Kidney glomerular epithelial cell (primary cell): Measurements from ENCODE around the gene SH3PXD2A.

Experiments
- DNase-seq: peaks from one replicate; lab custom pipeline; 2025; lab: John Stamatoyannopoulos, UW

Gene SH3PXD2A

DNA sequence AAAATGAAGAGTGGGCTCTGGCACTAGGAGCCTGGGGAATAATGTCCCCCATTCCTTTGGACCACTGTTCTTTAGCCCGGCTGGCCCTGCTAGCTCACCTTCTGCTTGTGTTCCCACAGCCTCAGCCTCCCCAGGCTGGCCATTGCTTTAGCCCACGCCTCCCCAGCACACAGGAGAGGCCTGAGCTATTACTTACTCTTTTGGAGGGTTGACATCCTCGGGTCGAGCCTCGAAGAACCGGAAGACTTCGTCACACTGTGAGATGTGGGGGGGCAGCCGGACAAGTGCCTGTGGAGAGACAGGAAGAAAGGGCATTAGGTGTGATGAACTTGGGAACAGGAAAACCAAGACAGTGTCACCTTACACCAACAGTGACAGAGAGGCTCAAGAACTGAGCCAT is 131.3 kb downstream of the SH3PXD2A start:
- no peak for DNase-seq

DNA sequence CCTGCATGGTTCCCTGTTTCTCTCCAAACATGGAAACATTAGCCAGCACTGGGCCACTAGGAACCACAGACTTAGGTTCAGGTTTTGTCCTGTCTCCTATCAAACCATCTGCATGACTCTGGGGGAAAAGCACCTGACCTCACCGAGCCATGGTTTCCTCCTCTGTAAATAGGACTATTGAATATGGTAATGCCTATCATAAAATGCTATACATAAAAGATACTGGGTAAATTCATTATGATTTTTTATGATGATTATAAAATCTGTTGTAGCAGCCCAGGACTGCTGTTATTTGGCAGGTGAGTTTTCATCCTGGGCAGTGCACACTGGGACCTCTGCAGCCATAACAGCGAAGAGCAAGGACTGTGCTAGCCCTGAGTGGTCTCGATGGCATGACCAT is 131.8 kb downstream of the SH3PXD2A start:
- DNase-seq, result no peak

DNA sequence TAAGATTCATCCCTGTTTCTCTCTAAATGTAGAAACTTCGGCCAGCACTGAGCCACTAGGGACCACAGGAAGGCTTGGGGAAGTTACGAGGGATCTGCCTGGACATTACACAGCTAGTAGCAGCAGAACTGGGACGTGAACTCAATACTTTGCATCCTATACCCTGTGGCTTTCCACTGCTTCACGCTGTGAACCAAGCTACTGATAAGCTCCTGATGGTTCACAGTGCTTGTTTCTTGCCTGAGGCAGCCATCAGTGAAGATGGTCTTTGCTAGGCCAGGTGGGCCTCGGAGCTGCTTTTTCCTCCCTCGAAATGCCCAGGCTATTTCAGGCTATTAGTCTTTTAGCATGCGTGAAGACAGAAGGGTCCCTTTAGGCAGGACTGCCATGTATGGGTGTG is 132.7 kb downstream of the SH3PXD2A start:
- DNase-seq, result no peak

DNA sequence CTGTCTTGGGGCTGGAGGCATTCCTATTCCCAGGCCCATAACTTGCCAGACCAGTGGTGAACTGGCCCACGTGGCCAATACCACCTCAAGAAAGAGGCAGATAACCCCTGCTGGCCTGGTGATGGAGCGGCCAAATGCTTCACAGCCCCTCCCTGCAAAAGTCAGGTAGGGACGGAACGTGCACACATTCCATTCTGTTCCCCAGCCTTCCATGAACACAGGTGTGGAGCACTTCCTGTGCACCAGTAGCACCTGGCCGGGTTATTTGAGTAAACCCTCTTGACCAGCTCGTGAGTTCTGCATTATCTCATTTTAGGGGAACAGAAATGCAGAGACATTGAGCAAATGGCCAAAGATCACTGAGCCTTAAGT is 134.4 kb downstream of the SH3PXD2A start:
- DNase-seq, result no peak

DNA sequence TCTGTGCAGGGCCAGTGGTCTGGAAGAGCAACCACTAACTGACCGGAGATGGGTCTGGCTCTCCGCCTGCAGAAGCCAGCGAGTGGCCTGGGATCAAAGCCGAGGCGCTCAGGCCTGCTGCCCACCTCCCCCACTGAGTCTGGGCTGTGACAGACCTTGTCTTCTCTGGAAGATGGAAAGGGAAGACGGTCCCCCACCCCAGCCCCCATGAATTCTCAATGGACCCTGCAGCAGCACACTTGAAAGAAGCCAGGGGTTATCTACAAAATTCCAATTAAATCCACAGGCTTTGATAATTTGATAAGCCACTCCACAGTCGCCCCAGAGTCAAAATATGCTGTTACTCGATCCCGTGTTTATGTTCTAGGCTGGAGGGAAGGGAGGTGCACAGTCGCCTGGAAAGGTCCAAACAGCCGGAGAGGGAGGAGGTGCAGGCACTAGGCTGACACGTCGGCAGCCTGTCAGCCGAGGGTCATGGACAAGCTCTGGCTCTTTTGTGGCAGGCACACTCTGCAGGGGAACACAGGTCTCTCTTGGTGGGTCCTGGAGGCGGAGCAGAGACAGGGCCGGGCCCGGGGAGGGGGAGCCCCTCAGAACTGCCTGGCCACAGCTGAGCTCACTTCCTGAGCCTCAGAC is 134.9 kb downstream of the SH3PXD2A start:
- no peak for DNase-seq

DNA sequence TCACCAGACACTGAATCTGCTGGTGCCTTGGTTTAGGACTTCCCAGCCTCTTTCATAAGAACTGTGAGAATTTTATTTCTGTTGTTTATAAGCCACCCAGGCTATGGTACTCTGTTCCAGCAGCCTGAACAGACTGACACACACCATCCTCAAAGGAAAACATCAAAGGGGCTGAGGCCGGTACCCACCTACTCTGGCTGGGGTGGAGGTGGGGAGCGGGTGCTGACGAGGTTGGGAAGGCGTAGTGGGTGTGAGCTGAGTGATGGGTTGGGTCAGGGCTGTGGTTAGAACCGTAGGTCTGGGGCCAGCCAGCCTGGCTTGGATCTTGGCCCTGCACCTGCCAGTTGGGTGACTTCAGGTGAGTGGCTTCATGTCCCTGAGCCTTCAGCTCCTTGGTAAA is 136.3 kb downstream of the SH3PXD2A start:
- DNase-seq, result no peak

DNA sequence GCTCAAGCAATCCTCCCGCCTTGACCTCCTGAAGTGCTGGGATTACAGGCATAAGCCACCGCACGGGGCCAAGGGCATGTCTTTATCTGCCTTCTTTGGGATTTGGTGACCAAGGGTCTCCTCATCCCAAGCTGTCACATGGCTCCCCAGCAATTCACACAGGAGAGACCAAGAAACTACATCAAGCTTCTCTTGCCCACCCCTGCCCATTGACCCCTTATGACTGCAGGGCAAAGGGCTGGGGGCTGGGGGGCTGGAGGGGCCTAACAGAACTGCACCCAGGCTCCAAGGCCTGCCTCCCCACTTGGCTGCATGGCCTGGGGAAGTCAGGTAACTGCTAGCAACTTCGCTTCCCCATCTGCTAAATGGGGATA is 137.1 kb downstream of the SH3PXD2A start:
- DNase-seq, result no peak

DNA sequence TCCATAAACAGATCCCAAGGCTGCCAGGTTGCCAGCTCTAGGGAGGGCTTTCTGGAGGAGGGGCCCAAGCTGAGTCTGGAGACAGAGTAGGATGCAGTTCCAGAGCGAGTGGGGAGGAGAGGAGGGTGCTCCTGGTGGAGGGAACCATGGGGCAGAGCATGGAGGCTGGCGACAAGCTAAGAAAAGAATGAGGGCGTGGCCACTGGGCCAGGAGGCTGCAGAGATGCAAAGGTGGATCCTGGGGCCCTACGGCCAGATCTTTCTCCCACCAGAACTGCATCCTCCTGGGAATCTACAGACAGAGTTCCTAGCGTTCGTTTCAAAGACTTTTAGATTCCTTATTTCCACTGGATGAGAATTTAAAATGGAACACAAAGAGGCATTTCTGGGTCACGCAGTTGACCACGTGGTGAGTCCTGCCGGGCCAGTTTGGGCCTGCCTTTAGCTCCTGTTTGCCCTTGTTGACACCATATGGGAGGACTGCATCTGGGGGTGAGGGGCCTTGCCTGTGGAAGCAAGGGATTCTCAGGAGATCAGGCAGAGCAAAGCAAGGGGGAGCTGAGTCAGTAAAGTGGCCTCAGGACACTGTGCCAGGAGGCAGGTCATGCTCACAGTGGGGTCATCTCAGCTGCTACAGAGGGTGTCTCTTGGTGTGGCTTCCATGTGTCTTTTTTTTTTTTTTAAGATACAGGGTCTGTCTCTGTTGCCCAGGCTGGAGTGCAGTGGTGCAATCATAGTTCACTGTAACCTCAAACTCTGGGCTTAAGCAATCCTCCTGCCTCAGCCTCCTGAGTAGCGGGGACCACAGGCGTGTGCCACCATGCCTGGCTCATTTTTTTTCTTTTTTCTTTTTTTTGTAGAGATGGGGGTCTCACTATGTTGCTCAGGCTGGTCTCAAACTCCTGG is 137.8 kb downstream of the SH3PXD2A start:
- DNase-seq, result no peak

DNA sequence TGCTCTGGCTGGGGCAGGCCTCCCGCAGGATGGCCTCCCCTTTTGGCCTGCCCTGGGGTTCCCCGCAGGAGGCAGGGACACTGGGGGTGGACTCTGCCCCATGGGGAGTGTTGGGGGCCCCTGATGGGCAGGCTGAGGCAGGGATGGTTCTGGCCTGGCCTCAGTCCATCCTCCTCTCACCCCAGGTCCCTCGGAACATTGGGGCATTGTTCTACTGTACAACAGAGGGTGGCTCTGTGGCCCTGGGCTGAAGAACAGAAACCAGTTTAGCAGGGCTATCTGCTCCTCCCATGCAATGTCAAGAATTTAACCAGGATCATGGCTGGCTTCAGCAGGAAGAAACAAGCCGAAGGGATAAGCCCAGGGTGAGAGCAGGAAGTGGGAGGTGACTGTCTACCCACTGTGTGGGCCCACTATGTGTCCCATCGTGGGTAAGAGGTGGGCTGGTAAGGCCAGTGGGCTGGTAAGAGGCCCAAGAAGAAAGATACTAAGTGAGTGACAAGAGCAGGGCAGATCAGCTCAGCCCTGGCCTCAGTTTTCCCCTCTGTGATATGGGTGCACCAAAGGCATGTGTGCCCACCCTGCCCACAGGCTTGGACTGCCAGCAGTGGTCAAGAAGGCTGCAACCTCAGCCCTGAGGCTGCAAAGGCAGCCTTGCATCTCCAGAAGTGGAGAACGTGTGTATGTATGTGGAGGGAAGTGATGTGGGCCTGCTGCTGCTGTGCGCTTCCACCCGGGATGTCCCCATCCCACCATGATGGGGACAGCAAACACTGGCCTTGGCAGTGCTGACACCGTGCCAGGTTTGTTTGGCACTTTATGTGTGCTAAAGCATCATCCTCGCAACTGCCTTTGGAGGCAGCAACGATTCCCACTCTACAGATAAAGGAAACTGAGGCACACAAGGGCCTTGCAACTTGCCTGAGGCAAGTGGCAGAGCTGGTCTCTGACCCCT is 138.9 kb downstream of the SH3PXD2A start:
- no peak for DNase-seq

DNA sequence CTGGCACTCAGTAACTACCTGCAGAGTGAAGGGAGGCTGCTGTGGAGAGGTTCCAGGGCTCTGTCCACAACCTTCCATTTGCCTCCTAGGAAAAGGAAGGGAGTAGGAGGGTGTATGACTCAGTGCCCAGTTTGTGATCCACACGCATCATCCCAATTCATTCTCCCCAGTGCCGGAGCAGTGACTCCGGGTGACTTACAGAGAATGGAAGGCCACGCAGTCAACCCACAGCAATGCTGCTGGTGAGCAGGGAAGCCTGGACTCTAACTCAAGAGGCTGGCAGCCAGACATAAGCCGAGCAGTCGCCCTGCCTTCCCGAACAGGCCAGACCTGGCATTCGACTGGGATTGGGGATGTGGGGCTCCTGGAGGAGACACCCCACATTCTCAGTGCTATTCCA is 139.9 kb downstream of the SH3PXD2A start:
- peak; percentile 53 for DNase-seq

DNA sequence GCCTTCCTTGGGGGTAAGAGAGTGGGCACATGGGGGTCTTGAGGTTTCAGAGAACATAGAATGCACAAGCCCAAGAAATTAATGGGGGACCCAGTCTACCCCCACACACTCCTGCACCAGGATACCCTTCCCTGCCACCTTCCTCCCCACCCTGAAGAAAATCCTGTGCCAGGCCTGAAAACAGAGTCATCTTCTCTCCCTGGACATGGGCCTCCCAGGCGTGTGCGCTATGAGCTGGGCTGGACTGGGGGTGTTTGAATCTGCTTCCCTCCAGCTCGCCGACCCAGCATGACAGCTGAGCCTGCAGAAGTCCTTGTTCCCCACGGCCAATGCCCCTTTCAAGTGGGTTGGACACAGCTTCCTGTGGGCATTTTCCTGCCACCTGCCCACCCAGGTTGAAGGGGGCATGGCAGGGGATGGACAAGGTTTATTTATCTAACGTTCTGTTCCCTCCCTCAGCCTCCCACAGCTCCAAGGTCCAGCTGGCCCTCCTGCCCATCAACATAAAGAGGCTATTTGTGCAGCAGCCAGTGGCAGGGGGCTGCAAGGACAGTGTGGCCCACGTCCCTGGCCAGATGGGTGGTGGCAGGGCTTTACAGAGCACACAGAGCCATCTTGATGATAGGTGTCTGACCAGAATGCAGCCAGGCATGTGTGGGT is 141.0 kb downstream of the SH3PXD2A start:
- DNase-seq, result no peak

DNA sequence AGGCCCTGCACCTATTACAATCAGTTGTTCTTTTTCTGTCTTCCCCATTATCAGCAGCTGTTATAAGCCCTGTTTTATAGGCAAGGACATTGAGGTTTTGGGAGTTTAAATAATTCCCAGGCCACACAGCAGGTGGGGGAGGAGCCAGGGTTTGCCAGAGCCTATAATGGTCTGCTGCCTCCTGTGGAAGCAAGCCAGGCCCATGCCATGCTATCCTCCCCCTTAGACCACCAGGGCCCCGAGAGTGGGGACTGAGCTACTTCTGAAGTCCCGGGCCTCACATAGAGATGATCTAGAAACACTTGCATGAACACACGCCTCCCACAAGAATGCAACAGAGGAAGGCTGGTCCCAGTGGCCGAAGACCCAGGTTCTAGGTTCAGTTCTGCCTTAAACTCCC is 141.7 kb downstream of the SH3PXD2A start:
- no peak for DNase-seq

DNA sequence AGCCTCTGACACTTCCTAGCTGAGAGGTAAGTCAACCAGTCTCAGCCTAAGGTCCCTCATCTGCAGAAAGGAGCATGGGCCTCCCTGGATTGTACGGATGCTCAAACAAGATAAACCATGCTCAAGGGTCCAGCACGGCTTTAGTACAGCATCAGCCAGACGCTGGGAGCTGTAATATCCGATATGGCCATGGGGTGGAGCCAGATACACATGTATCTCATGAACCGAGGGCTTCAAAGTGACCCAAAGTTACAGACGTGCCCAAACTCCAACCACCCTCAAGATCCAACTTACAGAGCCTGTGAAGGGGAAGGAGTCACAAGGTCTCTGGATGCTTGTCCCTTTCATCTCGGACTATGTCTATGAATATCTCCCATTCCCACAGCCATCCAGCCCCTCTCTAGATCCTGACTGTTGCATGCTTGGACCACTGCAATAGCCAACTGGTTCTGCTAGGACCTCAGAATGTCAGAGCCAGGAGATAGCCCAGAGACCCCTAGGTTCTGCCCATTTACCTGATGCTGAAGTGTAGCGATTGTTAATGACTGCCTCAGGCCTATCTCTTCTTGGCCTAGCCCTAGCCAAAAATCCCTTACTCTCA is 142.4 kb downstream of the SH3PXD2A start:
- DNase-seq, result peak; percentile 55

DNA sequence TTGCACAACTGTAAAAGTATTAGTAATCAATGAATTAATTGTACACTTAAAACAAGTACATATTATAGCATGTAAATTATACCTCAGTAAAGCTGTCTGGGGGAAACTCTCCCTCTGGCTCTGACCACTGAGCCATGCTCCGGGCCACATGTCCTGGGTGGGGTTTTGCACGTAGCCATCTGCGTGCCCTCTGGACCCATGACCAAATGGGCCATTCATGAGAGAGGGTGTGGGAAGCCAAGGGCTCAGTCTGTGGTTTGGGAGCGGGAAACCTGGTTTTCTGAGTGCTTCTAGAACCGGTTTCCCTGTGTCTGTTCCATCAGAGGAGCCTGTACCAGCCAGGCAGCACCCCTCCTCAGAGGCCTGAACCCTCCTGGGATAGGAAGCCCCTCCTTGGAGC is 143.2 kb downstream of the SH3PXD2A start:
- no peak for DNase-seq

DNA sequence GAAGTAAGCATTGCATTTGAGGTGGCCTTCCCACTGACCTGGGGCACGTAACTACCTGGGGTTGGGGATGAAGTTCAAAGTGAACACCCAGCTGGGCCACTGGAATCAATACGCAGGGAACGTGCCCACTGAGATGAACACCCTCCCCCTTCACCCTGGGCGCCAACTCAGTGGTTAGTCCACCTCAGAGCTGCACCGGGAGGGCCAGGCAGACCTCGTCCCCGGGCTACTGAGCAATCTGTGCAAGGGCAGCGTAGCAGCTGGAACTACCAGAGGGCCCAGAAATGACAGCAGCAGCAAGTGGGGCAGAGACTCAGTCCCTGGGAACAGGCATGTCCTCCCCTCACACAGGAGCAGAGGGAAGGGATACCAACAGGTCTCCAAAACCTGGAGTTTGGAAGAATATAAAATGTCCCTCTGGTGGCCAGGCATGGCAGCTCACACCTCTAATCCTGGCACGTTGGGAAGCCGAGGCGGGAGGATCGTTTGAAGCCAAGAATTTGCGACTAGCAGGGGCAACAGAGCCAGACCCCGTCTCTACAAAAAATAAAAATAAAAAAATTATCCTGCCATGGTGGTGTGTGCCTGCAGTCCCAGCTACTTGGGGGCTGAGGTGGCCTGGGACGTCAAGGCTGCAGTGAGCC is 143.9 kb downstream of the SH3PXD2A start:
- DNase-seq, result no peak

DNA sequence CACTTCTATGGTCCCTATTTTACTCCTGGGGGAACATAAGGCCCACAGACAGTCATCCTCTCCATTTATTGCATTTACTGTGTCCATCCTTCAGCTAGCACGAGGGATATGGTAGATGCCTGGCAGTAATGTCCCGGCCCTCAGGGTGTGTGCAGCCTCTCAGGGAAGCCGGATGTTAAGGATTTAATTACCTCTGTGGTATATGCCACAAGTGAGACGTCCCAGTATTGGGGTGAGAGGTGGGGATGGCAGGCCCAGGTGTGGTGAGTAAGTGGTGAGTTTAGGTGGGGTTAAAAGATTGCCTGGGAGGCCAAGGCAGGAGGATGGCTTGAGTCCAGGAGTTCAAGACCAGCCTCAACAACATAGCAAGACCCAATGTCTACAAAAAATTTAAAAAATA is 144.9 kb downstream of the SH3PXD2A start:
- no peak for DNase-seq

DNA sequence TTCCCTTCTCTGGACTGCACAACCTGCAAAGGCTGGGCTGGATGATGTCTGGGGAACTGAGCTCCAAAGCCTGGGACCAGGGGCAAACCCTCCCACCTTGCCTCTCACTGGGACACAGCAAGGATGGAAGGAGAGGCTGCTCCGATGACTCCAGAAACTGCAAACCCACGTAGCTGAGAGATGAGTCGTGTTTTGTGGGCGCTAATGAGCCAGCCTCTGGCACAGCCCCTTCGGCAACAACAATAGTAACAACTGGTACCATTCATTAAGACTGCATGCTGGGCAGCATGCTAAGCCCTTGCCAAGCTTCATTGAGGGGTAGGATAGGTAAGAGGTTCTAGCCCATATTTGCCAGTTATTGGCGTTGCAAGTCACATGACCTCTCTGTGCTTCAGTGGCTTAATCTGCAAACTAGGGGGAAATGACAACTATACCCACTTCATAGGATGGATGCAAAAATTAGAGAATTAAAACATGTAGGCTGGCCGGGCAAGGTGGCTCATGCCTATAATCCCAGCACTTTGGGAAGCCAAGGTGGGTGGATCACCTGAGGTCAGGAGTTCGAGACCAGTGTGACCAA is 145.9 kb downstream of the SH3PXD2A start:
- peak; percentile 69 for DNase-seq

DNA sequence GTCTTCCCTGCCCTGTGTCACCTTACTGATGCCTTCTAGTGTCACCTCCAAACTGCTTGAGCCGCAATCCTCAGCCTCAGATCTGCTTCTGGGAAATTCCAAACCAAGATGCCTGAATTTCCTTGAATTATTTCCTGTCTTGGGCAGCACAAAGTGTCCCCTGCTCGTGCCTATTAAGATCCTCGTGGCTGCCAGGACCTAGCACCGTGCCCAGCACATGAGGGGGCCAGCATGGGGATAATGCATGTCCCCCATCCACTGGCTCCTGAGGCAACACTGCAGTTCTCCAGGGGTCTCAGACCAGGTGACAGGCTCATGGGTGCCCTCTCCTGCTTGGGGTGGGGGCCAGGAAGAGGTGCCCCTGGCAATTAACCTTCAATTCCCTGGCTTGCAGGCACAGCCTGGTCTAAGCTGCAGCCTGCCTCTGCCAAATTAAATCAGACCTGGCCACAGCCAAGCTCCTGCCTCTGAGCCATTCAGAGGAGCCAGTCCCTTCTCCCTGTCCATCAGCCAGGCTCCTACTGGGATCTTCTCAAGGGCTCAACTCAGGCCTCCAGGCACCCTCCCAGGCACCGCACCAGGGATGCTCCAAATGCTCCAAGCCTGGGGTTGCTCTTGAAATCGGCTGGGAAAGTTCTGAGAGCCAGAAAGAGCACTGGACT is 146.6 kb downstream of the SH3PXD2A start:
- no peak for DNase-seq

DNA sequence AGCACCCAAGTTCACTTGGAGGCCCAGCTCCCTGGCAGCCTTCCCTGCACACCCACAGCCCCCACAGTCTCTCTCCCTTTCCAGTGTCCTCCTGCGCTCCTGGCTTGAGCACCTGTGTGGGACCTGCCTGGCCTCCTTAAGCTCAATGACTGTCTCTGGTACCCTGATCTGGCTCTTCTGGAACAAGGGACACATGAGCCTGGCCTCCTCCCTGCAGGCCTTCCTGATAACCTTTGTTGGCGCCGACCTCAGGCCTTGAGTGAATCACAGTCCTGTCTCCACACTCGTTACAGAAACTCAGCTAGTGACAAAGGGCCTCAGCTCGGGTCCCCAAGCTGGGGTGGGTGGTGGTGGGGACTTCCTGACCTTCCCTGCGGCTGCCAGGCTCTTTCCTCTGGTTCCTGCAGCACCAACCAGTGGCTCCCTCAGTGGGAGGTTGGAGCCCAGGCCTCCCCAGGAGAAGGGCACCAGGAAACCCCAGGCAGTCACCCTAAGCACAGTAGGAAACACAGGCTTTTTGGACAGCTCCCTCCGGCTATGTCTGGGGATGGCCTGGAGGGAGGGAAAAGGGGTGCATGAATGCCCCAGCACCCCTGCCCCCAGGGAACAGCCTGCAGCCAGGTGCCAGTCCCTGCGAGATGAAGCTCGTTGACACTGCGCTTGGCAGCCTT is 147.3 kb downstream of the SH3PXD2A start:
- no peak for DNase-seq

DNA sequence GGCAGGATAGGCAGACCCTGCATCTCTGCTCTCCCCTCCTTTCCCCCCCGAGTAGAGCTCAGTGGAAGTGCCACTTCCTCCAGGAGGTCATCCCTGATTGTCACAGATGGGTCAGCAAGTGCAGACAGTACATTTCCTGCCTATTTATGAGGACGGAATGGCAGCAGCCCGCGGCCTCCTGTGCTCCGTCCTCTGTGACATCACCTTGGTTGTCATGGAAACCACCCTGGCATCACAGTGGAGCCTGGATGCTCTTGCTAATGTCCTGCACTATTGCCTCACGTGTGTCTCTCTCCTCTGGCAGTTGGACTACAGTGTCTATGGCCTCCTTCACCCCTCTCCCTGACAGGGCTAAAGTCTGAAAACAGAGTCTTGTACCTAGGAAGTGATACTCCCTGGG is 148.6 kb downstream of the SH3PXD2A start:
- DNase-seq, result no peak
